ENCODE data around the gene DSCAML1. TPM values are rescaled to one million over a fixed set of nuclear protein-coding genes. Genes with fewer than 3 reads are reported as not detected.

Gene DSCAML1
- 0.05 TPM in 1 of 2 replicates, not detected in the other for total RNA-seq

- DNase-seq (ENCODE audit: extremely low read depth, low read depth, low spot score) = no peak
Measured at GRCh38 chr11:117796872-117797529, at the start of gene DSCAML1. TSS of gene DSCAML1 (minus strand) at chr11:117797216. CDS start at chr11:117797079, 137 bp downstream.

- DNase-seq (ENCODE audit: extremely low read depth, low read depth, low spot score) = no peak
Measured at GRCh38 chr11:117843666-117844484, 46.9 kb upstream of the DSCAML1 start.

GRCh38 chr11:117842131-117842941, 45.3 kb upstream of the DSCAML1 start:
- DNase-seq (ENCODE audit: extremely low read depth, low read depth, low spot score) = no peak

- DNase-seq (ENCODE audit: extremely low read depth, low read depth, low spot score) = no peak
Measured at GRCh38 chr11:117841551-117842031, 44.6 kb upstream of the DSCAML1 start.

GRCh38 chr11:117840881-117841550, 44.0 kb upstream of the DSCAML1 start:
- no peak for DNase-seq (ENCODE audit: extremely low read depth, low read depth, low spot score)

- DNase-seq (ENCODE audit: extremely low read depth, low read depth, low spot score) = no peak
Measured at GRCh38 chr11:117839936-117840813, 43.2 kb upstream of the DSCAML1 start.

GRCh38 chr11:117839380-117839881, 42.4 kb upstream of the DSCAML1 start:
- DNase-seq (ENCODE audit: extremely low read depth, low read depth, low spot score) = no peak

GRCh38 chr11:117838901-117839300, 41.9 kb upstream of the DSCAML1 start:
- no peak for DNase-seq (ENCODE audit: extremely low read depth, low read depth, low spot score)

GRCh38 chr11:117837791-117838190, 40.8 kb upstream of the DSCAML1 start:
- no peak for DNase-seq (ENCODE audit: extremely low read depth, low read depth, low spot score)

- DNase-seq (ENCODE audit: extremely low read depth, low read depth, low spot score) = no peak
Measured at GRCh38 chr11:117837070-117837776, 40.2 kb upstream of the DSCAML1 start.

GRCh38 chr11:117836077-117836960, 39.3 kb upstream of the DSCAML1 start:
- DNase-seq (ENCODE audit: extremely low read depth, low read depth, low spot score) = no peak

- no peak for DNase-seq (ENCODE audit: extremely low read depth, low read depth, low spot score)
Measured at GRCh38 chr11:117835576-117835975, 38.6 kb upstream of the DSCAML1 start.

GRCh38 chr11:117834838-117835443, 37.9 kb upstream of the DSCAML1 start:
- no peak for DNase-seq (ENCODE audit: extremely low read depth, low read depth, low spot score)

GRCh38 chr11:117834068-117834810, 37.2 kb upstream of the DSCAML1 start:
- DNase-seq (ENCODE audit: extremely low read depth, low read depth, low spot score) = no peak

- DNase-seq (ENCODE audit: extremely low read depth, low read depth, low spot score) = no peak
Measured at GRCh38 chr11:117833401-117833891, 36.4 kb upstream of the DSCAML1 start.

- no peak for DNase-seq (ENCODE audit: extremely low read depth, low read depth, low spot score)
Measured at GRCh38 chr11:117832511-117832910, 35.5 kb upstream of the DSCAML1 start.

Measured in glomerular endothelial cell (primary cell).